MCF 10A (cell line): ENCODE data around the gene LEUTX. TPM values are rescaled to one million over a fixed set of nuclear protein-coding genes. Genes with fewer than 3 reads are reported as not detected.

Experiments used
- BruUV-seq: library from RNA; stranded (reverse); fragments of 400-500 nt; replicated peaks from 2 replicates; lab custom pipeline; 2021; lab: Mats Ljungman, UMichigan
- CTCF ChIA-PET: fragments of 300-600 bp; sonication (Branson Sonifier 250); formaldehyde crosslinking; extraction: SDS; loops from one replicate; lab custom pipeline; 2021; ENCODE audit warnings: antibody characterized with exemption, inconsistent platforms; lab: Yijun Ruan, JAX
- POLR2A ChIA-PET: fragments of 300-600, 350-650 bp; sonication (Branson Sonifier 250); formaldehyde crosslinking; extraction: SDS; loops from one replicate; lab custom pipeline; 2020; ENCODE audit warnings: antibody characterized with exemption, inconsistent platforms; lab: Yijun Ruan, JAX
- DNase-seq: peaks from one replicate; pipeline ENCODE4 v3.0.0-alpha.2; 2018; ENCODE audit not compliant: unreplicated experiment
- H3K27ac Mint-ChIP-seq: one replicate; pipeline ENCODE4 v1.8.0; 2022; ENCODE audit warnings: mild to moderate bottlenecking, low read depth, mixed read lengths; ENCODE audit not compliant: unreplicated experiment
- H3K27me3 Mint-ChIP-seq: one replicate; pipeline ENCODE4 v1.8.0; 2022; ENCODE audit warnings: mixed read lengths; ENCODE audit not compliant: insufficient read depth, unreplicated experiment
- H3K36me3 Mint-ChIP-seq: one replicate; pipeline ENCODE4 v1.8.0; 2022; ENCODE audit warnings: mild to moderate bottlenecking, moderate library complexity, mixed read lengths; ENCODE audit not compliant: insufficient read depth, unreplicated experiment
- H3K4me1 Mint-ChIP-seq: one replicate; pipeline ENCODE4 v1.8.0; 2022; ENCODE audit warnings: mixed read lengths; ENCODE audit not compliant: insufficient read depth, unreplicated experiment
- H3K4me3 Mint-ChIP-seq: one replicate; pipeline ENCODE4 v1.8.0; 2022; ENCODE audit warnings: mild to moderate bottlenecking, moderate library complexity, mixed read lengths; ENCODE audit not compliant: unreplicated experiment
- H3K9me3 Mint-ChIP-seq: one replicate; pipeline ENCODE4 v1.8.0; 2022; ENCODE audit warnings: mixed read lengths; ENCODE audit not compliant: unreplicated experiment
- CTCF ChIP-seq: fragments of 200-600 bp; IDR thresholded peaks from one replicate; pipeline ENCODE4 v1.8.0; 2022; ENCODE audit warnings: antibody characterized with exemption, mild to moderate bottlenecking; ENCODE audit not compliant: unreplicated experiment
- intact Hi-C: fragments of 100-400 bp; cut with micrococcal nuclease; formaldehyde crosslinking; loops from 2 replicates; pipeline ENCODE4 v1.14.1; 2022
- microRNA-seq: library from miRNA; unstranded; fragments of <30 nt; microRNA quantifications from one replicate; pipeline ENCODE4 v1.2.0, GENCODE V29; 2022
- total RNA-seq: library from RNA; stranded (reverse); gene quantifications from 2 replicates; pipeline ENCODE4 v1.2.3, GENCODE V29; 2022

The LEUTX gene
- total RNA-seq, 1 experiment from 2014 or later, result not detected

GRCh38 chr19:39834287-39834841, 55.7 kb downstream of the LEUTX start:
- peak overlapping the region; percentile 96 for H3K27ac Mint-ChIP-seq
- H3K4me1 Mint-ChIP-seq, result peaks cover 24% of the 10 kb centered on the region
- POLR2A ChIA-PET, result interaction anchor here (0.6 to 1.6 kb wide), 9 partner anchors 8 to 898 kb away, joined by 3 to 11 read pairs (median 4); partner anchors contain the start of genes FBL and PSMC4
- CTCF ChIA-PET, result no interaction called here
- intact Hi-C loops, result no loop called here
- no peak for DNase-seq
- H3K9me3 Mint-ChIP-seq, result no peaks in the 10 kb centered on the region
- no peak for TF ChIP-seq CTCF
- no peaks in the 10 kb centered on the region for H3K27me3 Mint-ChIP-seq
- peak overlapping the region; percentile 79 for H3K4me3 Mint-ChIP-seq
- peaks cover 76% of the 10 kb centered on the region for H3K36me3 Mint-ChIP-seq
- BruUV-seq, result no TSS peak

Small RNA genes lying within 50 kb of the gene (microRNA-seq; reads per million reads assigned to microRNA genes)
- gene MIR6719, result not detected

Other genes with a start within 250 kb of the LEUTX start
- gene EID2B, start 246.0 kb upstream of the LEUTX start, total RNA-seq, result 2.0 and 3.3 TPM in 2 replicates
- gene EID2, start 238.7 kb upstream of the LEUTX start, total RNA-seq, result 8.5 and 10.4 TPM in 2 replicates
- not detected in 2 replicates for gene LGALS13, start 176.3 kb upstream of the LEUTX start, total RNA-seq
- not detected in 2 replicates for gene LGALS16, start 122.9 kb upstream of the LEUTX start, total RNA-seq
- gene LGALS14, start 74.4 kb upstream of the LEUTX start, total RNA-seq, result not detected in 2 replicates
- not detected in 2 replicates for gene CLC, start 40.8 kb upstream of the LEUTX start, total RNA-seq
- gene DYRK1B, start 55.3 kb downstream of the LEUTX start, total RNA-seq, result 11.8 and 14.3 TPM in 2 replicates
- gene FBL, start 67.5 kb downstream of the LEUTX start, total RNA-seq, result 355 and 502 TPM in 2 replicates
- 0.37 and 0.96 TPM in 2 replicates for gene FCGBP, start 155.8 kb downstream of the LEUTX start, total RNA-seq
- gene PSMC4, start 192.3 kb downstream of the LEUTX start, total RNA-seq, result 105 and 108 TPM in 2 replicates
- gene ZNF546, start 218.2 kb downstream of the LEUTX start, total RNA-seq, result 5.2 and 6.3 TPM in 2 replicates